ENCODE data around the gene FBXO30. TPM values are rescaled to one million over a fixed set of nuclear protein-coding genes. Genes with fewer than 3 reads are reported as not detected.

The FBXO30 gene
- total and polyA plus RNA-seq, 9 of the 15 experiments (the other 6 are each of a cell fraction or from before 2014, with no cell fraction given): 3.6 to 12.8 (median 7.1) TPM

- TF ChIP-seq, protein P1, sequence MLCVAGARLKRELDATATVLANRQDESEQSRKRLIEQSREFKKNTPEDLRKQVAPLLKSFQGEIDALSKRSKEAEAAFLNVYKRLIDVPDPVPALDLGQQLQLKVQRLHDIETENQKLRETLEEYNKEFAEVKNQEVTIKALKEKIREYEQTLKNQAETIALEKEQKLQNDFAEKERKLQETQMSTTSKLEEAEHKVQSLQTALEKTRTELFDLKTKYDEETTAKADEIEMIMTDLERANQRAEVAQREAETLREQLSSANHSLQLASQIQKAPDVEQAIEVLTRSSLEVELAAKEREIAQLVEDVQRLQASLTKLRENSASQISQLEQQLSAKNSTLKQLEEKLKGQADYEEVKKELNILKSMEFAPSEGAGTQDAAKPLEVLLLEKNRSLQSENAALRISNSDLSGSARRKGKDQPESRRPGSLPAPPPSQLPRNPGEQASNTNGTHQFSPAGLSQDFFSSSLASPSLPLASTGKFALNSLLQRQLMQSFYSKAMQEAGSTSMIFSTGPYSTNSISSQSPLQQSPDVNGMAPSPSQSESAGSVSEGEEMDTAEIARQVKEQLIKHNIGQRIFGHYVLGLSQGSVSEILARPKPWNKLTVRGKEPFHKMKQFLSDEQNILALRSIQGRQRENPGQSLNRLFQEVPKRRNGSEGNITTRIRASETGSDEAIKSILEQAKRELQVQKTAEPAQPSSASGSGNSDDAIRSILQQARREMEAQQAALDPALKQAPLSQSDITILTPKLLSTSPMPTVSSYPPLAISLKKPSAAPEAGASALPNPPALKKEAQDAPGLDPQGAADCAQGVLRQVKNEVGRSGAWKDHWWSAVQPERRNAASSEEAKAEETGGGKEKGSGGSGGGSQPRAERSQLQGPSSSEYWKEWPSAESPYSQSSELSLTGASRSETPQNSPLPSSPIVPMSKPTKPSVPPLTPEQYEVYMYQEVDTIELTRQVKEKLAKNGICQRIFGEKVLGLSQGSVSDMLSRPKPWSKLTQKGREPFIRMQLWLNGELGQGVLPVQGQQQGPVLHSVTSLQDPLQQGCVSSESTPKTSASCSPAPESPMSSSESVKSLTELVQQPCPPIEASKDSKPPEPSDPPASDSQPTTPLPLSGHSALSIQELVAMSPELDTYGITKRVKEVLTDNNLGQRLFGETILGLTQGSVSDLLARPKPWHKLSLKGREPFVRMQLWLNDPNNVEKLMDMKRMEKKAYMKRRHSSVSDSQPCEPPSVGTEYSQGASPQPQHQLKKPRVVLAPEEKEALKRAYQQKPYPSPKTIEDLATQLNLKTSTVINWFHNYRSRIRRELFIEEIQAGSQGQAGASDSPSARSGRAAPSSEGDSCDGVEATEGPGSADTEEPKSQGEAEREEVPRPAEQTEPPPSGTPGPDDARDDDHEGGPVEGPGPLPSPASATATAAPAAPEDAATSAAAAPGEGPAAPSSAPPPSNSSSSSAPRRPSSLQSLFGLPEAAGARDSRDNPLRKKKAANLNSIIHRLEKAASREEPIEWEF (CRISPR knock-in tag; IDR thresholded peaks at IDR 0.05): no peak
- TF ChIP-seq, protein P2, sequence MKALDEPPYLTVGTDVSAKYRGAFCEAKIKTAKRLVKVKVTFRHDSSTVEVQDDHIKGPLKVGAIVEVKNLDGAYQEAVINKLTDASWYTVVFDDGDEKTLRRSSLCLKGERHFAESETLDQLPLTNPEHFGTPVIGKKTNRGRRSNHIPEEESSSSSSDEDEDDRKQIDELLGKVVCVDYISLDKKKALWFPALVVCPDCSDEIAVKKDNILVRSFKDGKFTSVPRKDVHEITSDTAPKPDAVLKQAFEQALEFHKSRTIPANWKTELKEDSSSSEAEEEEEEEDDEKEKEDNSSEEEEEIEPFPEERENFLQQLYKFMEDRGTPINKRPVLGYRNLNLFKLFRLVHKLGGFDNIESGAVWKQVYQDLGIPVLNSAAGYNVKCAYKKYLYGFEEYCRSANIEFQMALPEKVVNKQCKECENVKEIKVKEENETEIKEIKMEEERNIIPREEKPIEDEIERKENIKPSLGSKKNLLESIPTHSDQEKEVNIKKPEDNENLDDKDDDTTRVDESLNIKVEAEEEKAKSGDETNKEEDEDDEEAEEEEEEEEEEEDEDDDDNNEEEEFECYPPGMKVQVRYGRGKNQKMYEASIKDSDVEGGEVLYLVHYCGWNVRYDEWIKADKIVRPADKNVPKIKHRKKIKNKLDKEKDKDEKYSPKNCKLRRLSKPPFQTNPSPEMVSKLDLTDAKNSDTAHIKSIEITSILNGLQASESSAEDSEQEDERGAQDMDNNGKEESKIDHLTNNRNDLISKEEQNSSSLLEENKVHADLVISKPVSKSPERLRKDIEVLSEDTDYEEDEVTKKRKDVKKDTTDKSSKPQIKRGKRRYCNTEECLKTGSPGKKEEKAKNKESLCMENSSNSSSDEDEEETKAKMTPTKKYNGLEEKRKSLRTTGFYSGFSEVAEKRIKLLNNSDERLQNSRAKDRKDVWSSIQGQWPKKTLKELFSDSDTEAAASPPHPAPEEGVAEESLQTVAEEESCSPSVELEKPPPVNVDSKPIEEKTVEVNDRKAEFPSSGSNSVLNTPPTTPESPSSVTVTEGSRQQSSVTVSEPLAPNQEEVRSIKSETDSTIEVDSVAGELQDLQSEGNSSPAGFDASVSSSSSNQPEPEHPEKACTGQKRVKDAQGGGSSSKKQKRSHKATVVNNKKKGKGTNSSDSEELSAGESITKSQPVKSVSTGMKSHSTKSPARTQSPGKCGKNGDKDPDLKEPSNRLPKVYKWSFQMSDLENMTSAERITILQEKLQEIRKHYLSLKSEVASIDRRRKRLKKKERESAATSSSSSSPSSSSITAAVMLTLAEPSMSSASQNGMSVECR (CRISPR knock-in tag; IDR thresholded peaks at IDR 0.05): no peak
- TF ChIP-seq TEAD2 (tag; IDR thresholded peaks at IDR 0.05) (no peak), SRSF9 (IDR thresholded peaks at IDR 0.05; ENCODE audit: borderline replicate concordance, low read depth, low read length) (no peak), ZBTB12 (CRISPR knock-in tag; IDR thresholded peaks at IDR 0.05) (no peak), NELFE (IDR thresholded peaks at IDR 0.05; ENCODE audit: insufficient read depth, insufficient read length) (no peak), CBX5 (IDR thresholded peaks at IDR 0.05; ENCODE audit: borderline replicate concordance, low read depth) (no peak), TGIF2 (CRISPR knock-in tag; IDR thresholded peaks at IDR 0.05) (no peak), ZNF431 (CRISPR knock-in tag; IDR thresholded peaks at IDR 0.05) (no peak), IRF2 (CRISPR knock-in tag; IDR thresholded peaks at IDR 0.05) (no peak), POLR2AphosphoS2 (IDR thresholded peaks at IDR 0.05; ENCODE audit: low read length) (no peak), ETV1 (tag; conservative IDR thresholded peaks at IDR 0.05; ENCODE audit: low read depth) (no peak), CREM (IDR thresholded peaks at IDR 0.05; ENCODE audit: low read depth) (no peak), HNRNPL (IDR thresholded peaks at IDR 0.05; ENCODE audit: low read depth, low read length) (no peak)
- TF ChIP-seq, protein P3, sequence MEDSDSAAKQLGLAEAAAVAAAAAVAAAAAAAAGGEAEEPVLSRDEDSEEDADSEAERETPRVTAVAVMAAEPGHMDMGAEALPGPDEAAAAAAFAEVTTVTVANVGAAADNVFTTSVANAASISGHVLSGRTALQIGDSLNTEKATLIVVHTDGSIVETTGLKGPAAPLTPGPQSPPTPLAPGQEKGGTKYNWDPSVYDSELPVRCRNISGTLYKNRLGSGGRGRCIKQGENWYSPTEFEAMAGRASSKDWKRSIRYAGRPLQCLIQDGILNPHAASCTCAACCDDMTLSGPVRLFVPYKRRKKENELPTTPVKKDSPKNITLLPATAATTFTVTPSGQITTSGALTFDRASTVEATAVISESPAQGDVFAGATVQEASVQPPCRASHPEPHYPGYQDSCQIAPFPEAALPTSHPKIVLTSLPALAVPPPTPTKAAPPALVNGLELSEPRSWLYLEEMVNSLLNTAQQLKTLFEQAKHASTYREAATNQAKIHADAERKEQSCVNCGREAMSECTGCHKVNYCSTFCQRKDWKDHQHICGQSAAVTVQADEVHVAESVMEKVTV (CRISPR knock-in tag; IDR thresholded peaks at IDR 0.05): no peak
- TF ChIP-seq, protein P4, sequence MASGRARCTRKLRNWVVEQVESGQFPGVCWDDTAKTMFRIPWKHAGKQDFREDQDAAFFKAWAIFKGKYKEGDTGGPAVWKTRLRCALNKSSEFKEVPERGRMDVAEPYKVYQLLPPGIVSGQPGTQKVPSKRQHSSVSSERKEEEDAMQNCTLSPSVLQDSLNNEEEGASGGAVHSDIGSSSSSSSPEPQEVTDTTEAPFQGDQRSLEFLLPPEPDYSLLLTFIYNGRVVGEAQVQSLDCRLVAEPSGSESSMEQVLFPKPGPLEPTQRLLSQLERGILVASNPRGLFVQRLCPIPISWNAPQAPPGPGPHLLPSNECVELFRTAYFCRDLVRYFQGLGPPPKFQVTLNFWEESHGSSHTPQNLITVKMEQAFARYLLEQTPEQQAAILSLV (tag; IDR thresholded peaks at IDR 0.05): no peak
Measured at GRCh38 chr6:145749632-145750031, 65.0 kb downstream of the FBXO30 start (continued).

All from K562 (cell line).